ENCODE measurements around the gene ACAA1. TPM values are rescaled to one million over a fixed set of nuclear protein-coding genes. Genes with fewer than 3 reads are reported as not detected.

ACAA1 gene
- total and polyA plus RNA-seq, 9 donors: 27.1 to 50.4 (median 42.7) TPM

- WGBS, 3 donors: 71 to 81% (median 79%) methylated on average over 2 of the region's 2 CpGs
- no peaks in the 10 kb centered on the region for H3K27me3 ChIP-seq
- no peaks in the 10 kb centered on the region for H3K9me3 ChIP-seq
- DNase-seq: no peak
- H3K27ac ChIP-seq: no peak overlapping the region
- TF ChIP-seq POLR2A (IDR thresholded peaks at IDR 0.05): no peak
- no peak for TF ChIP-seq EP300 (IDR thresholded peaks at IDR 0.05)
- TF ChIP-seq CTCF (IDR thresholded peaks at IDR 0.05): no peak
- H3K4me1 ChIP-seq (ENCODE audit: insufficient read depth): peaks cover 2% of the 10 kb centered on the region
- no peaks in the 10 kb centered on the region for H3K36me3 ChIP-seq
- H3K4me3 ChIP-seq: no peak overlapping the region
- intact Hi-C loops (cut with DNase I): no loop called here
These were observed 34.7 kb upstream of the ACAA1 start for GRCh38 chr3:38171622-38172021.

GRCh38 chr3:38170722-38171121 is 33.8 kb upstream of the ACAA1 start:
- H3K4me1 ChIP-seq (ENCODE audit: insufficient read depth): peaks cover 5% of the 10 kb centered on the region
- H3K36me3 ChIP-seq: no peaks in the 10 kb centered on the region
- WGBS, 3 donors: 91 to 94% (median 92%) methylated on average over 4 of the region's 4 CpGs
- TF ChIP-seq POLR2A (IDR thresholded peaks at IDR 0.05) (no peak), CTCF (IDR thresholded peaks at IDR 0.05) (no peak), EP300 (IDR thresholded peaks at IDR 0.05) (no peak)
- H3K27ac ChIP-seq: no peak overlapping the region
- no peak overlapping the region for H3K4me3 ChIP-seq
- no peak for DNase-seq
- intact Hi-C loops (cut with DNase I): no loop called here
- no peaks in the 10 kb centered on the region for H3K27me3 ChIP-seq
- no peaks in the 10 kb centered on the region for H3K9me3 ChIP-seq

- Histone ChIP-seq H3K27me3 (no peaks in the 10 kb centered on the region), H3K4me3 (no peak overlapping the region), H3K36me3 (no peaks in the 10 kb centered on the region), H3K27ac (no peak overlapping the region), H3K9me3 (no peaks in the 10 kb centered on the region), H3K4me1 (ENCODE audit: insufficient read depth) (peaks cover 9% of the 10 kb centered on the region)
- 76 to 86% (median 79%) methylated on average over 1 of the region's 1 CpG for WGBS, 3 donors
- DNase-seq: no peak
- intact Hi-C loops (cut with DNase I): loop anchor here in 2 of 4 donors (10.0 kb wide), 2 partner anchors 306 to 1174 kb away; partner anchors contain the start of genes EPM2AIP1 (in 1 of the 2) and MLH1 (in 1 of the 2)
- TF ChIP-seq EP300 (IDR thresholded peaks at IDR 0.05) (no peak), POLR2A (IDR thresholded peaks at IDR 0.05) (no peak), CTCF (IDR thresholded peaks at IDR 0.05) (no peak)
These were observed 32.0 kb upstream of the ACAA1 start for GRCh38 chr3:38169027-38169317.

GRCh38 chr3:38168151-38169026 is 31.5 kb upstream of the ACAA1 start:
- H3K27ac ChIP-seq: no peak overlapping the region
- DNase-seq: no peak
- intact Hi-C loops (cut with DNase I): loop anchor here in 2 of 4 donors (10.0 kb wide), 2 partner anchors 306 to 1174 kb away; partner anchors contain the start of genes EPM2AIP1 (in 1 of the 2) and MLH1 (in 1 of the 2)
- H3K36me3 ChIP-seq: no peaks in the 10 kb centered on the region
- TF ChIP-seq POLR2A (IDR thresholded peaks at IDR 0.05): no peak
- TF ChIP-seq EP300 (IDR thresholded peaks at IDR 0.05): no peak
- no peak for TF ChIP-seq CTCF (IDR thresholded peaks at IDR 0.05)
- no peak overlapping the region for H3K4me3 ChIP-seq
- WGBS, 3 donors: 89 to 97% (median 95%) methylated on average over 4 of the region's 4 CpGs
- H3K27me3 ChIP-seq: no peaks in the 10 kb centered on the region
- no peaks in the 10 kb centered on the region for H3K9me3 ChIP-seq
- peaks cover 10% of the 10 kb centered on the region for H3K4me1 ChIP-seq (ENCODE audit: insufficient read depth)

All from ovary (tissue), 9 donors.